Measurements from ENCODE around the gene PGA5.

PGA5 gene

DNA sequence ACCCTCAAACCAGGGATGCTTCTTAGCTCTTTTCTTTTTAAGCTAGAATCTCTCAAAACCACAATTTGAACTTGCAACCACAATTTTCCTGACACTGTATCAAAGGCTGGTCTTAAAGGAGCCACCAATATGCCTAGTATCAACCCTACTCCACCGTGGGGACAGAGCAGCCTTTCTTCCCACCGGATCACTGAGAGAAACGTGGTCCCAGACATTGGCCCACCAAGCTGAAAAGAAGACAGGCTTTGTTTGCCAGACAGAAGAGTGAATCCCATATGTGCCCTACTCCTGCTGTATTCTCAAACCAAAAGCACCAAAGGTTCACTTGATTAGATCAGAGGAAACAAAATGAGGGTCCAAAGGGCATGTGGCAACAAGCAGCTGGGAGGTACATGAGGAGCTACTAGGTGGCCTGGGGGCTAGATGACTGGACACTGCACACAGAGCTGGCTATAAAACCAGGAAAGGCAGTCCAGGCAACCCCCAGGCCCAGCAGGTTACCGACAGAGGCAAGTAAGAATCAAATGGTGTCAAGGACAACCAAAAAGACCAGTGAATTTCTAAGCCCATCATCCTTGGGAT is 57.8 kb downstream of the PGA5 start:
- Histone ChIP-seq H3F3A (ENCODE audit: insufficient read depth) (peaks cover 16% of the 10 kb centered on the region), H3K27ac (ENCODE audit: low read depth, low read length) (no peak overlapping the region), H3K27me3 (ENCODE audit: low read length) (no peaks in the 10 kb centered on the region), H2AFZ (ENCODE audit: low read depth, low read length, severe bottlenecking) (no peak overlapping the region), H3K9ac (ENCODE audit: low read length) (no peak overlapping the region), H3K4me2 (ENCODE audit: low read depth, low read length, poor library complexity, severe bottlenecking) (no peak overlapping the region), H3K36me3 (ENCODE audit: low read length) (peaks cover 7% of the 10 kb centered on the region; the same call in 1 of the 2 replicates), H4K20me1 (ENCODE audit: low read depth, low read length) (no peaks in the 10 kb centered on the region), H3K9me3 (ENCODE audit: insufficient read depth, low read length) (no peaks in the 10 kb centered on the region), H3K9me2 (replicated peaks; ENCODE audit: insufficient read depth, low read length) (no peaks in the 10 kb centered on the region), H3K79me2 (ENCODE audit: insufficient read depth, low read length) (peaks cover 7% of the 10 kb centered on the region), H3K4me3 (ENCODE audit: insufficient read depth, low read length, poor library complexity, severe bottlenecking) (no peak overlapping the region)
- TF ChIP-seq CTCF (IDR thresholded peaks at IDR 0.05; ENCODE audit: insufficient read depth, low read length, poor library complexity, severe bottlenecking), result no peak

Data from SU-DHL-6 (cell line).